HepG2 (cell line): ENCODE results near the gene NME8. TPM values are rescaled to one million over a fixed set of nuclear protein-coding genes. Genes with fewer than 3 reads are reported as not detected.
A peak's percentile ranks its signal among the peaks of the same experiment; 100 is the strongest.

Experiments used
- BATF2 ChIP-seq: sonication (generic); formaldehyde crosslinking; IDR thresholded peaks from 2 replicates; pipeline ENCODE4 v1.8.0; 2022; ENCODE audit warnings: mild to moderate bottlenecking, missing genetic modification reagents, moderate library complexity
- BHLHE40 ChIP-seq: IDR thresholded peaks from 2 replicates; pipeline ENCODE4 v1.6.1; 2011; ENCODE audit warnings: low read length, improper control_type of control experiment
- CBX5 ChIP-seq: sonication (generic); formaldehyde crosslinking; IDR thresholded peaks from 2 replicates; pipeline ENCODE4 v1.4.0; 2020; ENCODE audit warnings: missing genetic modification reagents, borderline replicate concordance
- E2F5 ChIP-seq: sonication (generic); formaldehyde crosslinking; conservative IDR thresholded peaks from 2 replicates; pipeline ENCODE4 v1.4.0; 2020; ENCODE audit warnings: missing genetic modification reagents
- ELF4 ChIP-seq: sonication (generic); formaldehyde crosslinking; IDR thresholded peaks from 2 replicates; pipeline ENCODE4 v1.5.0; 2020; ENCODE audit warnings: missing genetic modification reagents, mild to moderate bottlenecking, moderate library complexity, borderline replicate concordance
- GATAD2A ChIP-seq: IDR thresholded peaks from 2 replicates; pipeline ENCODE4 v1.6.1; 2016
- HOMEZ ChIP-seq: IDR thresholded peaks from 2 replicates; pipeline ENCODE4 v1.6.1; 2016; ENCODE audit warnings: low read depth
- IKZF5 ChIP-seq: IDR thresholded peaks from 2 replicates; pipeline ENCODE4 v1.6.1; 2018; ENCODE audit warnings: missing genetic modification reagents, mild to moderate bottlenecking, missing compliant biosample characterization
- PCBP1 ChIP-seq: fragments of 200-400 bp; formaldehyde crosslinking; IDR thresholded peaks from 2 replicates; pipeline ENCODE4 v1.6.1; 2017; ENCODE audit warnings: mild to moderate bottlenecking, low read depth, low read length, borderline replicate concordance
- SAP130 ChIP-seq: IDR thresholded peaks from 2 replicates; pipeline ENCODE4 v1.6.1; 2016; ENCODE audit warnings: low read depth
- SIX4 ChIP-seq: sonication (generic); formaldehyde crosslinking; IDR thresholded peaks from 2 replicates; pipeline ENCODE4 v1.4.0; 2020; ENCODE audit warnings: missing genetic modification reagents
- SNAPC4 ChIP-seq: sonication (generic); formaldehyde crosslinking; IDR thresholded peaks from 2 replicates; pipeline ENCODE4 v1.4.0; 2020; ENCODE audit warnings: mild to moderate bottlenecking, missing genetic modification reagents
- SRF ChIP-seq: IDR thresholded peaks from 2 replicates; pipeline ENCODE4 v1.6.1; 2011; ENCODE audit warnings: mild to moderate bottlenecking, low read depth, low read length, moderate library complexity
- TCF7 ChIP-seq: sonication (generic); IDR thresholded peaks from 2 replicates; pipeline ENCODE4 v1.6.1; 2016; ENCODE audit warnings: antibody characterized with exemption, low read depth
- ZBTB2 ChIP-seq: sonication (generic); formaldehyde crosslinking; IDR thresholded peaks from 2 replicates; pipeline ENCODE4 v1.8.0; 2022; ENCODE audit warnings: low read depth, missing genetic modification reagents
- ZFX ChIP-seq: sonication (generic); formaldehyde crosslinking; IDR thresholded peaks from 2 replicates; pipeline ENCODE4 v1.4.0; 2020; ENCODE audit warnings: mild to moderate bottlenecking, low read depth, missing genetic modification reagents, moderate library complexity
- ZNF235 ChIP-seq: sonication (generic); formaldehyde crosslinking; IDR thresholded peaks from 2 replicates; pipeline ENCODE4 v1.8.1; 2023; ENCODE audit warnings: mild to moderate bottlenecking, missing genetic modification reagents, borderline replicate concordance
- ZNF329 ChIP-seq: sonication (generic); formaldehyde crosslinking; IDR thresholded peaks from 2 replicates; pipeline ENCODE4 v1.9.0; 2021; ENCODE audit warnings: low read depth, mild to moderate bottlenecking, missing genetic modification reagents
- polyA plus RNA-seq, 8 experiments: library from polyadenylated mRNA; depleted of rRNA in 3 of 8; stranded (reverse) in 7 of 8; unstranded in 1 of 8; fragments of >200 nt; fragmentation: Illumina TruSeq in 4 of 8; extraction: Trizol in 4 of 8; gene quantifications; 2 replicates each; pipeline versions ENCODE4 v1.2.1 to v1.2.3, GENCODE V29; 2011 to 2016; ENCODE audit warnings: low read depth in 4 of 8, missing spikeins in 1 of 8, mixed read lengths in 1 of 8; ENCODE audit not compliant: insufficient read depth in 1 of 8
- total RNA-seq, 5 experiments: library from RNA; depleted of rRNA; stranded (reverse); fragments of >200 nt; fragmentation: Illumina TruSeq; extraction: Trizol; gene quantifications; 2 replicates each; pipeline ENCODE4 v1.2.3, GENCODE V29; 2016; ENCODE audit warnings: low read depth in 1 of 5

Gene NME8
- total and polyA plus RNA-seq, 2 of the 13 experiments (the other 11 are each of a cell fraction or from before 2014, with no cell fraction given), result not detected

GRCh38 chr7:37916673-37917660 is 68.6 kb downstream of the NME8 start, which contains the start of gene SFRP4 (continued):
- TF ChIP-seq ZFX (CRISPR knock-in tag) (peak; percentile 54), SNAPC4 (CRISPR knock-in tag) (no peak), IKZF5 (CRISPR knock-in tag) (no peak), BHLHE40 (no peak), ELF4 (CRISPR knock-in tag) (no peak), BATF2 (CRISPR knock-in tag) (no peak), TCF7 (no peak), SIX4 (CRISPR knock-in tag) (no peak), GATAD2A (CRISPR knock-in tag) (peak; percentile 50; the same call in 1 of the 2 replicates), ZNF235 (CRISPR knock-in tag) (no peak), HOMEZ (no peak), ZNF329 (CRISPR knock-in tag) (no peak), SAP130 (no peak; the same call in 1 of the 2 replicates), CBX5 (no peak), SRF (no peak), ZBTB2 (CRISPR knock-in tag) (no peak), E2F5 (CRISPR knock-in tag) (no peak; the same call in 1 of the 2 replicates), PCBP1 (no peak)
